ENCODE results near the gene AFTPH. TPM values are rescaled to one million over a fixed set of nuclear protein-coding genes. Genes with fewer than 3 reads are reported as not detected.

AFTPH gene
- polyA plus RNA-seq, 1 of the 3 experiments (the other 2 are of a cell fraction), result 7.4 TPM

DNA sequence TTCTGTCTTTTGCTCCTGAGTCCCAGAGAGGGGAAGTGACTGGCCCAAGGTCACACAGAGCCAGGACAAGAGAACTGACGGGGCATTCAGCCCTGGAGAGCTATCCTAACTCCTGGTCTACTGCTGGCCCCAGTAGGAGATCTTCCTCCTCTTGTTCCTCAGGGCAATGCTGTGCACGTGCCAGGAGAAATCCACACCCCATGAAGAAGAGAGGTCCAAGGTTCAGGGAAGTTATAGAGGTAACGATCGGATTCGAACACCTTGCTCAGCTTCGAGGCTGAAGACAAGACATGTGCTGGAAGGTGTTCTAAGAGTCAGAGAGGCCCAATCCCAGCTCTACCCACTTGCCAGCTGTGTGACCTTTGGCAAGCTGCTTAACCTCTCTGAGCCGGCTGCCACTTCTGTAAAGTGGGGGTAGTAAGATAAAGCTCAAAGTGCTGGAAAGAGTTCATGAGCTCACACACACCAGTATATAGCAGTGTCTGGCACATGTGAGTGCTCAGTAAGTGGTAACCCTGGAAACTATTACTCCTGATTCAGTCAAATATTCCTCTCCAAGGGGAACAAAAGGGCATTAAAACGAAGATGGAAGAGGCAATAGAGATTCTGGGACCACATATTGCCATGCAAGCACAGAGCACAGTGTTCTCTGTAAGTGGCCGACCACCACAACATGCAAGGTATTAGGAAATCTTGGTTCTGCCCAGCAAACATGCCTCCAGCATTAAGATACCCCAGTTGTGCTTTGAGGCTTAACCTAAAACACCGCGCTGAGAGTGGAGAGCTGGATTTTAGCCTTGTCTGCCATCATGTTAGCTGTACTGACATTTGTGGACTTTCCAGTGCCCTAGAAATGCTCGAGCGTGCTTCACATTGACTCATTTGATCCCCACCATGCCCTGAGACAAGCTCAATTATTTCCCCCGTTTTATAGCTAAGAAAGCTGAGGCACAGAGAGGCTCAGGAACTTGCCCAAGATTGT is 104.0 kb downstream of the AFTPH start (continued):
- TF ChIP-seq REST (IDR thresholded peaks at IDR 0.05; ENCODE audit: low read depth, low read length) (no peak), JUND (IDR thresholded peaks at IDR 0.05) (no peak), GABPA (IDR thresholded peaks at IDR 0.05; ENCODE audit: low read depth) (no peak), POLR2AphosphoS5 (IDR thresholded peaks at IDR 0.05; ENCODE audit: low read depth, low read length) (no peak)
- TF ChIP-seq, protein P1, sequence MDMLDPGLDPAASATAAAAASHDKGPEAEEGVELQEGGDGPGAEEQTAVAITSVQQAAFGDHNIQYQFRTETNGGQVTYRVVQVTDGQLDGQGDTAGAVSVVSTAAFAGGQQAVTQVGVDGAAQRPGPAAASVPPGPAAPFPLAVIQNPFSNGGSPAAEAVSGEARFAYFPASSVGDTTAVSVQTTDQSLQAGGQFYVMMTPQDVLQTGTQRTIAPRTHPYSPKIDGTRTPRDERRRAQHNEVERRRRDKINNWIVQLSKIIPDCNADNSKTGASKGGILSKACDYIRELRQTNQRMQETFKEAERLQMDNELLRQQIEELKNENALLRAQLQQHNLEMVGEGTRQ (IDR thresholded peaks at IDR 0.05; ENCODE audit: borderline replicate concordance, low read depth, low read length), result no peak

DNA sequence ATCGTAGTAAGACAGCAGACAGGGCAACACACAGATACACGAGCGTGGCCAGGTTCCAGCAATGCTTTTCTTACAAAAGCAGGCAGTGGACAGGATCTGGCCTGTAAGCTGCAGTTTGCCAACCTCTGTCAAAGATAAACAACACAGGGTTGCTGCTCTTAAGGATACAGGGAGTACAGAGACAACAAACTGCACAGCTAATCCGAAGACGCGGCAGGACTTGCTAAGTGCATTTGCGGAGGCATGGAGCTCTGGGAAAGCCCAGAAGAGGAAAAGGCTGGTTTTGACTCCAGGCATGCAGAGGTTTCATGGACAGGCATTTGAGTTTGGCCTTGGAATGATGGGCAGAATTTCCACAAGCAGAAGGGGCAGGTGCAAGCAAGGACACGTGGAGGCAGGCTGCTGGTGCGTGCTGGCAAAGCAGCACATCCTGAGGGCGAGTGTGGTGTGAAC is 105.2 kb downstream of the AFTPH start:
- POLR2A ChIA-PET, result interaction anchor here (1.2 kb wide), 1 partner anchor 24 kb away, joined by 3 read pairs; the partner anchor contains the start of gene SERTAD2
- 78% methylated on average over 9 of the region's 10 CpGs for WGBS (ENCODE audit: low lambda C conversion rate)

More for the DNA sequence above, 105.2 kb downstream of the AFTPH start:
- H3K36me3 ChIP-seq (replicated peaks in 1 of 2; ENCODE audit: control insufficient read depth in 1 of 2, insufficient read depth in 2 of 2, low read length in 1 of 2), result peaks cover 13 to 23% of the 10 kb centered on the region in 2 experiments
- H3K4me2 ChIP-seq, result no peak overlapping the region
- no peaks in the 10 kb centered on the region for H3K9me3 ChIP-seq
- peaks cover 12% of the 10 kb centered on the region for H3K79me2 ChIP-seq (ENCODE audit: insufficient read depth)
- TF ChIP-seq CHD2 (IDR thresholded peaks at IDR 0.05; ENCODE audit: low read length, partially characterized antibody) (peak; percentile 44), RAD21 (IDR thresholded peaks at IDR 0.05; ENCODE audit: low read length) (no peak), MXI1 (IDR thresholded peaks at IDR 0.05; ENCODE audit: low read depth, low read length) (peak; percentile 37; the same call in 1 of the 2 replicates), IRF3 (IDR thresholded peaks at IDR 0.05; ENCODE audit: low read depth, low read length) (no peak)
- no peaks in the 10 kb centered on the region for H3K9me2 ChIP-seq
- no peaks in the 10 kb centered on the region for H3K27me3 ChIP-seq (ENCODE audit: insufficient read depth)
- peaks cover 19% of the 10 kb centered on the region; the same call in 1 of the 2 replicates for H4K20me1 ChIP-seq (ENCODE audit: insufficient read depth)
- no peak for DNase-seq
- H3K27ac ChIP-seq (ENCODE audit: low read depth in 2 of 2, low read length in 1 of 2), result peak overlapping the region in 1 of 2 experiments; percentile 72; a peak in 2 of 4 replicates
- H3K4me1 ChIP-seq (ENCODE audit: control insufficient read depth in 1 of 2, insufficient read depth in 2 of 2, low read depth in 1 of 2, low read length in 1 of 2), result peaks cover 0 to 46% of the 10 kb centered on the region in 2 experiments; a peak in 2 of 4 replicates
- H3K4me3 ChIP-seq (ENCODE audit: low read depth in 2 of 2, low read length in 1 of 2), result no peak overlapping the region
- no peaks in the 10 kb centered on the region for H3F3A ChIP-seq (replicated peaks; ENCODE audit: insufficient read depth)
- H3K9ac ChIP-seq, result no peak overlapping the region
- CTCF ChIA-PET, result interaction anchor here (0.9 to 2.2 kb wide), 10 partner anchors 17 to 579 kb away, joined by 3 to 20 read pairs (median 4); partner anchors contain the start of gene SERTAD2
- no peak overlapping the region for H2AFZ ChIP-seq (ENCODE audit: low read depth)
